Anterior cingulate cortex (tissue), 58 donors: ENCODE data around the gene RPL13.

ENCODE experiments used
- DNase-seq, 58 donors: peaks; one replicate each; lab custom pipeline; 2025; lab: John Stamatoyannopoulos, UW

The RPL13 gene

DNA sequence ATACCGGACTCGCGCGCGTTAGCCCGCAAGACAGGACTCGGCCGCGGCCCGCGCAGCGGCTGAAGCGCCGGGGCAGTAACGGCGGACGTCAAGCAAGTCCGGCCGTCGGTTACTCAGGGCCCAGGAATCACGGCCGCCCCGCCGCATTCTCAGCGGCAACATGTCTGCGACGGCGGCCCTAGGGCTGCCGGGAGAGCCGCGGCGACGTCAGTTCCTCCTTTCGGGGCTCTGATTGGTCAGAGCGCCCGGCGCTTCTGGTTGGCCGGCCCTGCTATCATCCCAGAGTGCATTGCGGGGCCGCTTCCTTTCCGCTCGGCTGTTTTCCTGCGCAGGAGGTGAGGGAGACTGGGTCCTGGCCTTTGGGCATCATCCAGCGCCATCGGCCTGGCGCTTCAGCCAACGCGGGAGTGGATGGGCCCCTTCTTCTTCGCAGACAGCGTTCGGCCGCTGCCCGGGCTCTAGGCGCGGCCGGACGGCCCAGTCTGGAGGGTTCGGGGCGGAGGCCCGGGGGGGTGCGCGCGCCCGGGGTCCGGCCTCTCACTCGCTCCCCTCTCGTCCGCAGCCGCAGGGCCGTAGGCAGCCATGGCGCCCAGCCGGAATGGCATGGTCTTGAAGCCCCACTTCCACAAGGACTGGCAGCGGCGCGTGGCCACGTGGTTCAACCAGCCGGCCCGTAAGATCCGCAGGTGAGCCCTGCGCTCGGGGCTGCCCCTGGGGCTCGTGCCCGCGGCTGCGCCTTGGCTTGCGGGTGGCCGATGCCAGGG lies at the start of gene RPL13:
TSS of gene RPL13 (plus strand) at position 305 of the 764 bp plus-strand sequence. CDS start at position 583, 278 bp downstream.
- peak; percentile 70 to 95 (median 92) for DNase-seq

DNA sequence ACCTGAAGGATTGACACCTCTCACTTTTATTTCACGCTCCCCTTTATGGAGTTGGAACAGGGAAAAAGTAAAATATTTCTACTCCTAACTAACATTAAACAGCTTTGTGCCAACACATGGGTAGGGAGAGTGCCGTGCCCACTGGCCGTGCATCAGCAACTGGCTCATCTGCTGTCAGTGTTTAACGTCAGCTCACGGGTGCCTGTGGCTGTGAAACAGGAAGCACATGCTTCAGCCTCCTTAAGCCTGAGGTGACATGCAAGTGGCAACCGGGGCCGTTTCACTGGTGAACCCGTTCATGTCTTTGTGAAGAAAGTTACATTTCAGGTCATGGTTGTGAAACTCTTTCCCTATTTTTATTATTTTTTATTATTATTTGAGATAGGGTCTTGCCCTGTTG lies 49.1 kb upstream of the RPL13 start:
- no peak for DNase-seq

DNA sequence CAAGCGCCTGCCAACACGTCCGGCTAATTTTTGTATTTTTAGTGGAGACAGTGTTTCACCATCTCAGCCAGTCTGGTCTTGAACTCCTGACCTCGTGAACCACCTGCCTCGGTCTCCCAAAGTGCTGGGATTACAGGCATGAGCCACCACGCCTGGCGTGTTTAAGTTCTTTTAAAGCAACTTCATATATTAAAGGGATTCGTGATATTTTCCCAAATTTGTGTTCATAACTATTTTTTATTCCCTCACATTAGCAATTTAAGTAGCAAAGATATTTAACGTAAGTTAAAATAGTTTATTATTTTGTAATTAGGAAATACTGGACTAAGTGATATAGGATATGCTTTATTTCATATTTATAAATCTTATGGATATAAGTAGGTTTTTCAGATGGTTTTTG lies 48.0 kb upstream of the RPL13 start:
- no peak for DNase-seq

DNA sequence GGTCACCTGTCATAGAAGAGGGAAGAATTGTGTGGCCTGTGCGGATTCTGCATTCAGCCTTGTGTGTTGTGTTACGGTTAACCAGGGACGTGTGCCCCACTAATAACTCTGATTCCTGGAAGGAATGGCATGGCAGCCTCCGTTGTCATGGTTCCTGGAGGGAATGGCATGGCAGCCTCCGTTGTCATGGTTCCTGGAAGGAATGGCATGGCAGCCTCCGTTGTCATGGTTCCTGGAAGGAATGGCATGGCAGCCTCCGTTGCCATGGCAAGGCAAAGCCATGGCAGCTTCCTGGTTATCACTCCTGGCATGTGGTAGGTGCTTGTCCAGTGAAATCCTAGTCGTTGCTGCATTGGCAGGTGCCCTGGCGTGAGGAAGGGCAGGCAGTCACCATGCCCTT lies 43.4 kb upstream of the RPL13 start:
- DNase-seq: peak in 7 of 58 donors; percentile 4 to 67 (median 28)

DNA sequence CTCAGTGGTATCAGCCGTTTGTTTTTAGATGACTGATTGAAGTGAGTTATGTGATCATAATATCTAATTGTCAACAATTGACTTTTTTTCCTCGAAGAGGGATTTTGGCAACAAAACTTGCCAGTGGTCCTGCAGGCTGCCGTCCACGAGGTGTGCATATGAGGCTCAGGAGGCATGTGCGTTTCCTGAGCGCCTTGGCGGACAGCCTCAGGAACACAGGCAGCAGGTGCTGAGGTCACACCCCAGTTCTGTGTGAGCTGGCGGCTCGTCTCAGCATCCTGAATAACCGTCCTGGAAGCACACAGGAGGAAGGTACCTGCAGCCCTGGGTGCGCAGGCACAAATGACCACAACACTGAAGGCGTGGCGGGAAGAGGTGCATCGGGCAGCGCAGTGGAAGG lies 40.6 kb upstream of the RPL13 start:
- no peak for DNase-seq

DNA sequence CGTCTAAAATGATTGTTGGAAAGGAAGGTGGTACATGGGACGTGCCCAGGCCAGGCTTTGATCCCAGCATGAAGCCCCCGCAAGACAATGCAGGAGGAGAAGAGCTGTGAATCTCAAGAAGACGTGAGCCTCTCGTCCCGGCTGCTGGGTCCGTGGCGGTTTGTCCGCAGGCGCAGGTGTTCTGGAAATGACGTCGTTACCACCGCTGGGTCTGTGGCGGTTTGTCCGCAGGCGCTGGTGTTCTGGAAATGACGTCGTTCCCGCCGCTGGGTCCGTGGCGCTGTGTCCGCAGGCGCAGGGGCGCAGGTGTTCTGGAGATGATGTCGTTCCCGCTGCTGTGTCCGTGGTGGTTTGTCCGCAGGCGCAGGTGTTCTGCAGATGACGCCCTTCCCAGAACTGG lies 38.2 kb upstream of the RPL13 start:
- DNase-seq: no peak

DNA sequence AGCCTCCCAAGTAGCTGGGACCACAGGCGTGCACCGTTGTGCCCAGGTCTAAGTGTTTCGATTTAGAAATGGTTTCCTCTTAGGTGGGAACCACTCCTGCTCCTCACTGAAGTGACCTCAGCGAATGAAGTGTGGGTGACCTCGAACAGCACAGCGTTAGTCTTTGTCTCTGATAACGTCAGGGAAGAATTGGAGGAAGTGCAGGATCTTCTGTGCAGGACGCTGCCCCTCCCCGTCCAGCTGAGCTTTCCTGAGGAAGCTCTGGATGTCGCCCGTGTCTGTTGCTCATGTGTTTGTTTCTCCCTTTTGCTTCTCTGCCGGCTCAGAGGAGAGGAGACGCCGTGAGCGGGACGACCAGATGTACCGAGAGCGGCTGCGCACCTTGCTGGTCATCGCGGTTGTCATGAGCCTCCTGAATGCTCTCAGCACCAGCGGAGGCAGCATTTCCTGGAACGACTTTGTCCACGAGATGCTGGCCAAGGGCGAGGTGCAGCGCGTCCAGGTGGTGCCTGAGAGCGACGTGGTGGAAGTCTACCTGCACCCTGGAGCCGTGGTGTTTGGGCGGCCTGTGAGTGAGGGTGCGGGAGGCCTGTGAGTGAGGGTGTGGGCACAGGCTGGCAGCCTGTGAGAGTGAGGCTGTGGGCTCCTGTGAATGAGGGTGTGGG lies 36.7 kb upstream of the RPL13 start:
- DNase-seq: no peak

DNA sequence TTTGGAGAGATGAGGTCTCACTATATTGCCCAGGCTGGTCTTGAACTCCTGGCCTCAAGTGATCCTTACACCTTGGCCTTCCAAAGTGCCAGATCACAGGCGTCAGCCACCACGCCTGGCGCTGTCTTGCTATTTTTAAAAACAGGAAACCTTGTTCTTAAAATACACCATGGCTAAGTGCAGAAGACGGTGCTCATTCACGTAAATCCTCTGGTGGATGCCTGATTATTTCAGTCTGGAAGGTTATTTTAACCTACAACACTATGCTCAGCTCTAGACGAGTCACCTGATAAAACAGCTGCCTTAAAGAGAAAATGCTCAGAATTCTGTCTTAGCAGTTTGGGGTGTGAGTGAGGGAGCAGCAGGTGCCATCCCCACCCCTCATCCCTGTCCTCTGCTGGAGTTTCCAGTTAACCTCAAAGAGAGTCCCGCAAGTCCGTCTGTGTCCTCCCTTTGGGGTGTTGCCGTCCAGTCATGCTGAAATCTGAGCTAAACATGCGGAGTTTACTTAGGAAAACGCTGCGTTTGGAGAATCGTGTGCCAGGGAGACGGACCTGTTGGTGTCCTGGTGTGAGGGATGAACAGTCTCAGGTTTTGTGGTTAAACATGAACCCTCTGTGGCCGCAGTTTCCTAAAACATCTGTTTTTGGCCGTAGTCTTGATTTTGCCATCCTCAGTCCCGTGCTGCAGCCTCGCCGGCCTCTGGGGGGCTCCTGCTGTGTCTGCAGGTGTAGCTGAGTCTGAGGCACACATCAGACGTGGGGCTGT lies 35.2 kb upstream of the RPL13 start:
- DNase-seq: no peak

DNA sequence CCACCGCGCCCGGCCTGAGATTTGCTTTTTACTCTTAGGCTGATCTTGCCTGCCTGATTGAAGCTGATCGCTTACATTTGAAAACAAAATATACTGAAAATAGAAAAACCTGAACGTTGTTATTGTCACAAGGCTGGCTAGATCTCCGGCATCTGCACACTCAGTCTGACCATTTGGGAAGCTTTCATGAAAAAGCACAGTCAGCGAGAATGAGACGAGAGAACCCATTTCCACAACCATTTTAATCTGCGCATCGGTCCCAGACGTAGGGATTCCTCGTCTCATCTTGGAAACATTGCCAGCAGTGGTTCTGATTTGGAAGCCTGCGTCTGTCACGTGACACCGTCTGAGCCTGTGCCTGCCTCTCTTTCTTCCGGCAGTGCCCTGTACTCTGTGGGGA lies 31.4 kb upstream of the RPL13 start:
- DNase-seq: no peak

DNA sequence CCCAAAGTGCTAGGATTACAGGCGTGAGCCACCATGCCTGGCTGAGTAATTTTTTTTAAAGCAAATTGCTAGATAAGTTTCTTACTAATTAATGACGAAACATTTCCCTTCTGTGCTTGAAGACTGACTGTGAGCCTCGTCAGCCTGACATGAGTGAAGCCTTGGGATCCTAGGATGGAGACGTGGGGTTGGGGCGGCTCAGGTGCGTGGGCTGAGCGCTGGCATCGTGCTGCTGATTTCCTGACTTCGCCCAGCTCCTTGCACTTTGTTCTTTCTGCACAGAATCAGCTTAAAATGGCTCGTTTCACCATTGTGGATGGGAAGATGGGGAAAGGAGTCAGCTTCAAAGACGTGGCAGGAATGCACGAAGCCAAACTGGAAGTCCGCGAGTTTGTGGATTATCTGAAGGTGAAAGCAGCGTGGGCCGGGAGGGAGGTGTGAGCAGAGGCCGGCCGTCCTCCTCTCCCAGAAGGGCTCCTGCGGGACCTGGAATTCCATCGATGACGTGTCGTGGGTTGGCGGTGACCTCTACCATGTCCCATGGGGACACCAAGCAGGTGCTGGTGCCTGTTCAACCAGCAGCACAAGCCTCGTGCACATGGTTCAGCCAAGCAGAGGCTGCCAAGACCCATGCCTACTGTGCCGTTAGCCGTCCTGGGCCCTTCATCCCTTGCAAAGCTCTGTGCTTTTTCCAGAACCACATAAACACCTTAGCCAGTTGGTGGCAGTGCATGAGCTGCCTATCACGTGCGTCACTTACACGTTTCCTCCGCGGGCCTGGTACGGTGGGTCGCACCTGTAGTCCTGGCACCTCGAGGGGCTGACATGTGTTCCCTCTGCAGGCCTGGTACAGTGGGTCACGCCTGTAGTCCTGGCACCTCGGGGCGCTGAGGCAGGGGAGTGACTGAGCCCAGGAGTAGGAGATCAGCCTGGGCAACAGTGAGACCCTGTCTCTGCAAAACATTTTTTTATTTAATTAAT lies 29.8 kb upstream of the RPL13 start:
- DNase-seq: peak in 1 of 58 donors; percentile 19

DNA sequence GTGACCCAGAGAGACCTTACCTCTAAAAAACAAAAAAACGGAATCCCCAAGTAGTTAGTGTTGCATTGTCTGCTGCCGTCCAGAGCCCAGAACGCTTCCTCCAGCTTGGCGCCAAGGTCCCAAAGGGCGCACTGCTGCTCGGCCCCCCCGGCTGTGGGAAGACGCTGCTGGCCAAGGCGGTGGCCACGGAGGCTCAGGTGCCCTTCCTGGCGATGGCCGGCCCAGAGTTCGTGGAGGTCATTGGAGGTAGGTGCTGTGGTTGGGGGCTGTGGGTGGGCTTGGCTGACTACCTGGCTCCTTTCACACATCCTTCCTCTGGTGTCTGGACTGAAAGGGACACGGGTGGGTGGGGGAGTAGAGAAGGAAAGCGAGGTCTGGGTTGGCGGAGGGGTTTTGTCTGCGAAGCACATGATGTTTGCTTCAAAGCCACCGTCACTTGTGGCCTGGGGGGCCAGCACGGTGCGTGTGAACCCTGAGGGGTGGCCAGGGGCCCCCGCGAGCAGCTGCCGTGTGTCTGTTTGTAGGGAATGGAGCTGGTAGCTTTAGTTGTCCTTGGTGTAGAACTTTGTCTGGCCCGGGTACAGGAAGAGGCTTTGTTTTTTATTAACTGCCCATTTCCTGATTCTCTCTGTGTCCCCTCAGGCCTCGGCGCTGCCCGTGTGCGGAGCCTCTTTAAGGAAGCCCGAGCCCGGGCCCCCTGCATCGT lies 28.5 kb upstream of the RPL13 start:
- no peak for DNase-seq

DNA sequence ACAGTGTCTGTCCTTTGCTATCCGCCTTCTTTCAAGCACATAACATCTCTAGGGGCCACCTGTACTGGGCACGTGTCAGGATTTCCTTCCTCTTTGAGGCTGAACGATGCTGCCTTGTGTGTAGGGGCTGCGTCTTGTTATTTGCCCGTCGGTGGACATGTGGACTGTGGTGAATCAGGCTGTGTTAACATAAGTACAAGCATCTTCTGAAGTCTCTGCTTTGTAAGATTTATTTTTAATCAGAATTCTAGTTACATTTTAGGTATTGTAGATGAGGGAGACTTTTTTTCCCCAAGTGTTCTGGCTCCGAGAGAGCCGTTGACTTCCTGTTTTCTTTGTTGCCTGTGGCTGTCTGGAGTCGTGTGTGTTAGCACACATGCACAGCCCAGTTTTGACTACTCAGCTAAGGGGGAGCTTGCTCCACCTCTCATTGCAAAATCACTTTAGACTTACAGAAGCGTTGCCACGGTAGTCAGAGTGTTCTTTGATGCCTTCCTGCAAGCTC lies 26.2 kb upstream of the RPL13 start:
- DNase-seq: peak in 24 of 58 donors; percentile 8 to 60 (median 26)

DNA sequence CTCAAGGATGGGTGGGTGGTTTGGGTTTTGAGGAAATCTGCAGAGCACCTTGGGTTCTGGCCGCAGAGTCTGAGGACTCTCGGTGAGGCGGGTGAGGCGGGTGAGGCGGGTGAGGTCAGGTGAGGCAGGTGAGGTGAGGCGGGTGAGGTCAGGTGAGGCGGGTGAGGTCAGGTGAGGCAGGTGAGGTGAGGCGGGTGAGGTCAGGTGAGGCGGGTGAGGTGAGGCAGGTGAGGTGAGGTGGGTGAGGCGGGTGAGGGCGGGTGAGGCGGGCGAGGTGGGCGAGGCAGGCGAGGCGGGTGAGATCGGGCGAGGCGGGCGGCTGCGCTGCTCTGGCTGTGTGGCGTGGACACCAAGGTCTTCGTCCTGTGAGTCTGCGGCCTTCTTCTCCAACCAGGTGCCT lies 24.1 kb upstream of the RPL13 start:
- DNase-seq: no peak

DNA sequence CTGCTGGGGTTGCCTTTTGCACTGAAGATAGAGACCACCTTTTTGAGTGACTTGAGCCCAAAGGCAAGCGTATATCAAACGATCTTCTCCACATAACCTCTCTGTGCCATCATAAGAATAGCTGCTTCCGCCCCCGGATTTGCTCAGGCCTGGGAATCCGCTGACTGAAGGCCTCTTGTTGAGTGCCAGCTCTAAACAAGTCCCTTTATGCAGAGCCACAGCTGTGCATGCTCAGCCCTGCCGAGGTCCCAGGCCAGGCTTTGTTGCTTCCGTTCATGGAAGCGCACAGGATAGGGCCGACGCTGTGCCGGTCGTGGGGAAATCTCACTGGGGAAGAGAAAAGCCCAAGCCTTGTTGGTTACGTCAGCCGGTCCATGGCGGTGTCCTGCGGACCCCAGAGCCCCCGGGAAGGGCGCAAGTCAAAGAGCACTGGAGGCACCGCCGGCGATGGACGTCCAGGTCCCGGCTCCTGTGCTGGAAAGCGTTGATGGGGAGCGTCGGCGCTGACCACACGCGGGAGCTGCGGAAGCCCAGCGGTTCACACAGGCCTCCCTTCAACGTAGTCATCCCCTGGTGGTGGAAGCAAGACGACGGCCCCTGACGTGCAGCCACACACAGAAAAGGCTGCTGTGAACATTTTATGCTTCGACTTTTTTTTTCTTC lies 23.5 kb upstream of the RPL13 start:
- DNase-seq: peak in 54 of 58 donors; percentile 5 to 82 (median 54)

DNA sequence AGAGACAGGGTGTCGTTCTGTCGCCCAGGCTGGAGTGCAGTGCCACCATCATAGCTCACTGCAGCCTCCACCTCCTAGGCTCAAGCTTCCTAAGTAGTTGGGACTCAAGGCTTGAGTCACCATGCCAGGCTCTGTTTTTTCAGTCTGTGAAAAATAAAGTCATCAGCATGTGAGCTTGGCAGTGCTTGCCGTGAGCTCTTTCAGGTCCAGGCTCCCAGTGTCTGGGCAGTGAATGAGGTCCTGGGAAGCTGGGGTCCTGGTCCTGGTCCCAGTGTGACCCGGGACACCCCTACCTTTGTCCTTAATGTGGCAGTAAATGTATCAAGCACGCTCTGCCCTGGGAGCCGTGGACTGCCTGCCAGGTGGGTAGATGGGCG lies 22.9 kb upstream of the RPL13 start:
- DNase-seq: peak in 14 of 58 donors; percentile 5 to 57 (median 39)

DNA sequence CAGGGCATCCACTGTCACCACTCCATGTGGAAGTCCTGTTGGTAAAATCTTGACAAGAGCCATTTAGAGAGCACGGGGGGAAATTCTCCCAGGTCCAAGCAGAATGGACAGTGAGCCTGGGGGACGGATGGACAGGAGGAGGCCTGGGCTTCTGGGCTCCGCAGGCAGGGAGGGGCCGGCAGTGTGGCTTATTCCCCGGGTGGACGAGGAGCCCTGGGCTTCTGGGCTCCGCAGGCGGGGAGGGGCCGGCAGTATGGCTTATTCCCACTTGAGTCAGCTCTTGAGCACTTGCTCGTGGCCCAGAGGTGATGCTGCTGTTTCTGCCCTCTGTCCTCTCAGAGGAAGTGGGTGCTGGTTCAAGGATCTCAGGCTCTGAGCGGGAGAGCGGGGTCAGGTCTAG lies 22.2 kb upstream of the RPL13 start:
- DNase-seq: no peak

DNA sequence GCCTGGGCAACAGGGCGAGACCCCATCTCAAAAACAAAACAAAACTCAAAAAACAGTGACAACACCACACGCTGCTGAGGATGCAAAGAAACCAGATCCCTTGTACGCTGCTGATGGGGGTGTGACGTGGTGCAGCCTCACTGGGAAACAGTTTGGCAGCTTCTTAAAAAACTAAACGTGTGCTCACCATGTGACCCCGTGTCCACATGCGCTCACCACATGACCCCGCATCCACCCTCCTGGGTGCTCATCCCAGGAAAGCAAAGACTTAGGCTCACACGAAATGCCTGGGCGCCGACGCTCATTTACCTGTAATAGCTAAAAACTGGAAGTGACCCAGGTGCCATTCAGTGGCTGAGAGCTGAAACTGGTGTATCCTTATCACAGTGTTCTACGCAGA lies 19.9 kb upstream of the RPL13 start:
- DNase-seq: no peak

DNA sequence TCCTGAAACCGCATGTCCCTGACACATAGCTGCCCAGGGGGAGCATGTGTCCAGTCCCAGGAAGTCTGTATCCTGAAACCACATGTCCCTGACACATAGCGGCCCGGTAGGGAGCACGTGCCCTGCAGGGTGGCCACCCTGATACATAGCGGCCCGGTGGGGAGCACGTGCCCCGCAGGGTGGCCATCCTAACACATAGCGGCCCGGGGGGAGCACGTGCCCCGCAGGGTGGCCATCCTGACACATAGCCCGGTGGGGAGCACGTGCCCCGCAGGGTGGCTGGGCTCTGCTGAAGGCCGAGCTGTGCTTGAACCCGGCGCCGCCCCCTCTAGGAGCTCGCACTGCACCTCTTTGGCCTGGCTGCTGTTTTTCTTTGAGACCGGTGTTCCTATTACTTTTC lies 18.7 kb upstream of the RPL13 start:
- DNase-seq: no peak

DNA sequence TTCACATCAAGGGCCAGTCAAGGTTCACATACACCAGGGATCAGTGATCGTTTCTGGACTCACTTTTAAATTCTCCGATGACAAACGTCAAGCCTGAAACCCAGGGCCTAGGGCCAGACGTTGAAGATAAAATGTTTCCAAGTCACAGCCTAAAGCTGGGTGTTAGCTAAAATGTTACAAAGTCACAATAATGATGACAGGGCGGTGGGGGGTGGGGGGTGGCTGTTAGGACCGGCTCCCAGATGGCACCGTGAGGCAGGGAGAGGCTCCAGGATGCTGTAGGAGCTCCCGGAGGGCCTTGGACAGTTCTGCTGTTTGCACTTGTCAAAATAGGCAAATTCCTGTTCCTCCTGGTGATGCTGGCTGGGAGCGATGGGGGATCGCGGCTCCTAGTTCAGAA lies 16.4 kb upstream of the RPL13 start:
- no peak for DNase-seq
